Measurements from ENCODE around the gene UBR1. TPM values are rescaled to one million over a fixed set of nuclear protein-coding genes. Genes with fewer than 3 reads are reported as not detected.

The UBR1 gene
- total and polyA plus RNA-seq, 2 donors from 2014 or later = 6.0 to 36.9 TPM

DNA sequence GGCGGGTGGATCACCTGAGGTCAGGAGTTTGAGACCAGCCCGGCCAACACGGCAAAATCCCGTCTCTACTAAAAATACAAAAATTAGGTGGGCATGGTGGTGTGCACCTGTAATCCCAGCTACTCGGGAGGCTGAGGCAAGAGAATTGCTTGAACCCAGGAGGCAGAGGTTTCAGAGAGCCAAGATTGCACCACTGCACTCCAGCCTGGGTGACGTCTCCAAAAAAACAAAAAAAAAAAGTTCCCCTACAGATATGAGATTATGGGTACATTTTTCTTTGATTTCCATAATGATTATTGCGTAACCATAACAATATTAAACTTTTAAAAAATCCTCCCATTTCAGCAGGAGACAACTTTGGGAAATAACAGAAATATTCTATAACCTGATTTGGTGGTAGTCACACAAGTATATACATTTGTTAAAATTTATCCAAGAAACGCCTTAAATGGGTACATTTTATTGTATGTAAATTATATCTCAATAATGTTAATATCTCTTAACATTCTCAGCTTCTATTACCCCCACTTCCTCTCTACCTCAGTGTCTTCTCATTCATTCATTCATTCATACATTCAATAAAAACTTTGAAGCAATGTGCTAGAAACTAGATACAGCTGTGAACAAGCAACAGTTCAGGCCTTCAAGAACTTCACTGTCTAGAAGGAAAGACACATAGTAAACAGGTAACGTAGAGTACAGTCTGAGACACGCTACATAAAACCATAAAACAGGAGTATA lies 6.6 kb downstream of the UBR1 start:
- DNase-seq = no peak
- no peaks in the 10 kb centered on the region for H3K9me3 ChIP-seq (ENCODE audit: control insufficient read depth in 2 of 3, insufficient read depth in 1 of 3, low read length in 3 of 3)
- H3K27me3 ChIP-seq (ENCODE audit: control insufficient read depth, insufficient read depth, low read length) = no peaks in the 10 kb centered on the region
- TF ChIP-seq, protein P1, sequence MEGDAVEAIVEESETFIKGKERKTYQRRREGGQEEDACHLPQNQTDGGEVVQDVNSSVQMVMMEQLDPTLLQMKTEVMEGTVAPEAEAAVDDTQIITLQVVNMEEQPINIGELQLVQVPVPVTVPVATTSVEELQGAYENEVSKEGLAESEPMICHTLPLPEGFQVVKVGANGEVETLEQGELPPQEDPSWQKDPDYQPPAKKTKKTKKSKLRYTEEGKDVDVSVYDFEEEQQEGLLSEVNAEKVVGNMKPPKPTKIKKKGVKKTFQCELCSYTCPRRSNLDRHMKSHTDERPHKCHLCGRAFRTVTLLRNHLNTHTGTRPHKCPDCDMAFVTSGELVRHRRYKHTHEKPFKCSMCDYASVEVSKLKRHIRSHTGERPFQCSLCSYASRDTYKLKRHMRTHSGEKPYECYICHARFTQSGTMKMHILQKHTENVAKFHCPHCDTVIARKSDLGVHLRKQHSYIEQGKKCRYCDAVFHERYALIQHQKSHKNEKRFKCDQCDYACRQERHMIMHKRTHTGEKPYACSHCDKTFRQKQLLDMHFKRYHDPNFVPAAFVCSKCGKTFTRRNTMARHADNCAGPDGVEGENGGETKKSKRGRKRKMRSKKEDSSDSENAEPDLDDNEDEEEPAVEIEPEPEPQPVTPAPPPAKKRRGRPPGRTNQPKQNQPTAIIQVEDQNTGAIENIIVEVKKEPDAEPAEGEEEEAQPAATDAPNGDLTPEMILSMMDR (IDR thresholded peaks at IDR 0.05; ENCODE audit: borderline replicate concordance, extremely low read depth, insufficient read depth) = no peak
- no peak overlapping the region for H3K4me3 ChIP-seq (ENCODE audit: low read length in 3 of 3)
- peaks cover 0 to 3% (median 2%) of the 10 kb centered on the region in 3 donors for H3K4me1 ChIP-seq (ENCODE audit: control insufficient read depth in 2 of 3, insufficient read depth in 2 of 3, low read depth in 1 of 3, low read length in 3 of 3)
- peaks cover 0 to 7% (median 2%) of the 10 kb centered on the region in 3 donors for H3K36me3 ChIP-seq (ENCODE audit: control insufficient read depth in 2 of 3, insufficient read depth in 3 of 3, low read length in 3 of 3)
- H3K27ac ChIP-seq (ENCODE audit: low read depth in 2 of 2, low read length in 2 of 2) = no peak overlapping the region
- no peak for FAIRE-seq
- intact Hi-C loops (cut with DNase I) = no loop called here
- H3K9ac ChIP-seq (ENCODE audit: low read length in 3 of 3) = no peak overlapping the region

DNA sequence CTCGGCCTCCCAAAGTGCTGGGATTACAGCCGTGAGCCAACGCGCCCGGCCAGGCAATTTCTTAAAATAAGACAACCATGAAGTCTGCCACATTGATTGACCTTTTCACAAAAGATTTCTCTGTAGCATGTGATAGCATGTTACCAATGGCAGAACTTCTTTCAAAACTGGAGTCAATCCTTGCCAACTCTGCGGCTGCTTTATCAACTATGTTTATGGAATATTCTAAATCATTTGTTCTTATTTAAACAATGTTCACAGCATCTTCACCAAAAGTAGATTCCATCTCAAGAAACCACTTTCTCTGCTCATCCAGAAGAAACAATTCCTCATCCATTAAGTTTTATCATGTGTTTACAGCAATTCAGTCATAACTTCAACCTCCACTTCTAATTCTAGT lies 9.4 kb downstream of the UBR1 start:
- DNase-seq (no peak), FAIRE-seq (no peak)
- TF ChIP-seq, protein P1 (IDR thresholded peaks at IDR 0.05; ENCODE audit: borderline replicate concordance, extremely low read depth, insufficient read depth) = no peak
- Histone ChIP-seq H3K4me1 (ENCODE audit: control insufficient read depth in 2 of 3, insufficient read depth in 2 of 3, low read depth in 1 of 3, low read length in 3 of 3) (peaks cover 0 to 3% (median 0%) of the 10 kb centered on the region in 3 donors), H3K27me3 (ENCODE audit: control insufficient read depth, insufficient read depth, low read length) (no peaks in the 10 kb centered on the region), H3K4me3 (ENCODE audit: low read length in 3 of 3) (no peak overlapping the region), H3K9me3 (ENCODE audit: control insufficient read depth in 2 of 3, insufficient read depth in 1 of 3, low read length in 3 of 3) (no peaks in the 10 kb centered on the region), H3K36me3 (ENCODE audit: control insufficient read depth in 2 of 3, insufficient read depth in 3 of 3, low read length in 3 of 3) (peaks cover 0 to 7% (median 0%) of the 10 kb centered on the region in 3 donors), H3K27ac (ENCODE audit: low read depth in 2 of 2, low read length in 2 of 2) (no peak overlapping the region), H3K9ac (ENCODE audit: low read length in 3 of 3) (no peak overlapping the region)
- intact Hi-C loops (cut with DNase I) = no loop called here

DNA sequence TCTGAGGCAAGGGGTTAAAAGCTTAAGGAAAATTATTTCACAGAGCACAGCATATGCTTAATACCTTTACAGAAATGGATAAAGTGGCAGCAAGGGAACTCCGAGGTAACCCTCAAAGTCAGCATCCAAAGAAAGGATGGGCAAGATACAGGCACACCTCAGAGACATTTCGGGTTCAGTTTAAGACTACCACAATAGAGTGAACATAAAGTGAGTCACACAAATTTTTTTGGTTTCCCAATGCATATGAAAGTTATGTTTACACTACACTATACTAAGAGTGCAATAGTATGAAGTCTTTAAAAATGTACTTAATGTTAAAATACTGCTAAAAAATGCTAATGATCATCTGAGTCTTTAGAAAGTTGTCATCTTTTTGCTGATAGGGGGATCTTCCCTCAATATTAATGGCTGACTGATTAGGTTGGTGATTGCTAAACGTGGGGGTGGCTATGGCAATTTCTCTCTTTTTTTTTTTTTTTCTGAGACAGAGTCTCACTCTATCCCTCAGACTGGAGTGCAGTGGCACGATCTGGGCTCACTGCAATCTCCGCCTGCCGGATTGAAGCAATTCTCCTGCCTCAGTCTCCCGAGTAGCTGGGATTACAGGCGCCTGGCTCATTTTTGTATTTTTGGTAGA lies 10.0 kb downstream of the UBR1 start:
- DNase-seq = no peak
- Histone ChIP-seq H3K9ac (ENCODE audit: low read length in 3 of 3) (no peak overlapping the region), H3K27me3 (ENCODE audit: control insufficient read depth, insufficient read depth, low read length) (no peaks in the 10 kb centered on the region), H3K36me3 (ENCODE audit: control insufficient read depth in 2 of 3, insufficient read depth in 3 of 3, low read length in 3 of 3) (peaks cover 0 to 4% (median 0%) of the 10 kb centered on the region in 3 donors), H3K4me1 (ENCODE audit: control insufficient read depth in 2 of 3, insufficient read depth in 2 of 3, low read depth in 1 of 3, low read length in 3 of 3) (peaks cover 0 to 3% (median 0%) of the 10 kb centered on the region in 3 donors), H3K9me3 (ENCODE audit: control insufficient read depth in 2 of 3, insufficient read depth in 1 of 3, low read length in 3 of 3) (no peaks in the 10 kb centered on the region), H3K4me3 (ENCODE audit: low read length in 3 of 3) (no peak overlapping the region), H3K27ac (ENCODE audit: low read depth in 2 of 2, low read length in 2 of 2) (no peak overlapping the region)
- intact Hi-C loops (cut with DNase I) = no loop called here
- TF ChIP-seq, protein P1 (IDR thresholded peaks at IDR 0.05; ENCODE audit: borderline replicate concordance, extremely low read depth, insufficient read depth) = no peak
- no peak for FAIRE-seq
